Superior temporal gyrus (tissue), 1 donor: ENCODE results near the gene LRIG1.

ENCODE experiments used
- DNase-seq: peaks from one replicate; pipeline ENCODE4 v3.0.0-alpha.2; 2016; ENCODE audit errors: extremely low spot score

LRIG1 gene

GRCh38 chr3:66506154-66506553, 5.3 kb upstream of the LRIG1 start:
- DNase-seq, result no peak

- DNase-seq, result no peak
Observed at GRCh38 chr3:66504850-66505641, 4.2 kb upstream of the LRIG1 start.

GRCh38 chr3:66502981-66503380, 2.2 kb upstream of the LRIG1 start:
- DNase-seq, result no peak

GRCh38 chr3:66502245-66502874, 1.5 kb upstream of the LRIG1 start:
- no peak for DNase-seq

GRCh38 chr3:66501483-66502244, 842 bp upstream of the LRIG1 start:
- no peak for DNase-seq

GRCh38 chr3:66499881-66500575, 794 bp downstream of the LRIG1 start:
- no peak for DNase-seq

- peak; percentile 67 for DNase-seq
Observed at GRCh38 chr3:66498687-66499621, 1.9 kb downstream of the LRIG1 start.

GRCh38 chr3:66497985-66498671, 2.7 kb downstream of the LRIG1 start:
- peak; percentile 54 for DNase-seq

- DNase-seq, result peak; percentile 38
Observed at GRCh38 chr3:66497288-66497984, 3.4 kb downstream of the LRIG1 start.

- no peak for DNase-seq
Observed at GRCh38 chr3:66496746-66497145, 4.1 kb downstream of the LRIG1 start.

GRCh38 chr3:66496301-66496700, 4.5 kb downstream of the LRIG1 start:
- peak; percentile 14 for DNase-seq

GRCh38 chr3:66495668-66496045, 5.2 kb downstream of the LRIG1 start:
- DNase-seq, result no peak

GRCh38 chr3:66494959-66495667, 5.7 kb downstream of the LRIG1 start:
- DNase-seq, result peak; percentile 35

- no peak for DNase-seq
Observed at GRCh38 chr3:66493458-66494099, 7.2 kb downstream of the LRIG1 start.

GRCh38 chr3:66492672-66493071, 8.2 kb downstream of the LRIG1 start:
- DNase-seq, result no peak

- DNase-seq, result peak; percentile 48
Observed at GRCh38 chr3:66492071-66492470, 8.8 kb downstream of the LRIG1 start.

GRCh38 chr3:66490984-66491383, 9.8 kb downstream of the LRIG1 start:
- DNase-seq, result no peak

GRCh38 chr3:66490214-66490613, 10.6 kb downstream of the LRIG1 start:
- DNase-seq, result no peak

- no peak for DNase-seq
Observed at GRCh38 chr3:66489581-66489980, 11.2 kb downstream of the LRIG1 start.
